GM18505 (cell line): Measurements from ENCODE around the gene USH1G.
"Not testable (repeated sequence)": the region's sequence is repeated elsewhere in the genome, so short reads cannot be mapped to it uniquely, and the experiment has no call there.

ENCODE experiments used
- ATAC-seq: cut with Tn5 transposase; IDR thresholded peaks from one replicate; pipeline ENCODE4 v1.9.1; 2021; ENCODE audit not compliant: unreplicated experiment
- POLR2A ChIP-seq: IDR thresholded peaks from 4 replicates; pipeline ENCODE4 v1.6.1; 2011; ENCODE audit warnings: borderline replicate concordance; ENCODE audit not compliant: insufficient read depth, insufficient read length; ENCODE audit errors: extremely low read depth

Gene USH1G

DNA sequence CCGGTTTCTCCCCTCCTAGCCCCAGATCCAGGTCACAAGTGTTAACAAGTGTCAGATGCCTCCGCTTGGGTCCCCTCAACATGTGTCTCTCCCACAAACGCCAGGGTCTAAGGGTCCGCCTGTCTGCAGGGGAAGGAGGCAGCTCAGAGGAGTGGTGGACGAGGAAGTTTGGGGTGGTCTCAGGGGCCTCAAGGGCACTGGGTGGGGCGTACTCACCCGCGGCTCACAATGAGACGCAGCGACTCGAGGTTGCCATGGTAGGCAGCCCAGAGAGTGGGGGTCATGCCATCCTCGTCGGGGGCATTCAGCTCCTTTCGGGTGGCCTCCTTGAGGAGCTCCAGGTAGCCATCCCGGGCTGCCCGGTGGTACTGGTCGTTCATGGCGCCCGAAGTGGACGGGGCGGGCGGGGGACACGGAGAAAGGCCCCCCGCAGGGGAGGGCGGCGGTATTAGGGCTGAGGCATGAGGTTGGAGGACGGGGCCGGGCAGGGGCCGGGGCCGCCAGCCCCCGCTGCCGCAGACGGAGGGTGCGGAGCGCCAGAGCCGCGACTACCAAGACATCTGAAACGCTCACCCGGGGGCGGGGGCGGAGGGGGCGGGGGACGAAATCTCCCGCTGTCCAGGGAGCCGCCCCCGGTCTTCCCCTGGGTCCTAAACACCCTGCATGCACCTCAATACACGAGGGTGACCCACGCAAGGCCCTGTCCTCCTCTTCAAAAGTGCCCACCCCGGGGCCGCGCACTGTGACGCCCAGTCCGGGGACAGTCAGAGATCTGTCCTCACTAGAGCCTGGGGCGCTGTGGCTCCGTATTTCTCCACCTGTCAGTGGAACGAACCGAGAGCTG is at the start of gene USH1G:
Gene USH1G (minus strand): TSS at position 562 of the 844 bp plus-strand sequence. CDS start 182 bp downstream, at position 380.
- ATAC-seq = no peak
- TF ChIP-seq POLR2A = no peak

DNA sequence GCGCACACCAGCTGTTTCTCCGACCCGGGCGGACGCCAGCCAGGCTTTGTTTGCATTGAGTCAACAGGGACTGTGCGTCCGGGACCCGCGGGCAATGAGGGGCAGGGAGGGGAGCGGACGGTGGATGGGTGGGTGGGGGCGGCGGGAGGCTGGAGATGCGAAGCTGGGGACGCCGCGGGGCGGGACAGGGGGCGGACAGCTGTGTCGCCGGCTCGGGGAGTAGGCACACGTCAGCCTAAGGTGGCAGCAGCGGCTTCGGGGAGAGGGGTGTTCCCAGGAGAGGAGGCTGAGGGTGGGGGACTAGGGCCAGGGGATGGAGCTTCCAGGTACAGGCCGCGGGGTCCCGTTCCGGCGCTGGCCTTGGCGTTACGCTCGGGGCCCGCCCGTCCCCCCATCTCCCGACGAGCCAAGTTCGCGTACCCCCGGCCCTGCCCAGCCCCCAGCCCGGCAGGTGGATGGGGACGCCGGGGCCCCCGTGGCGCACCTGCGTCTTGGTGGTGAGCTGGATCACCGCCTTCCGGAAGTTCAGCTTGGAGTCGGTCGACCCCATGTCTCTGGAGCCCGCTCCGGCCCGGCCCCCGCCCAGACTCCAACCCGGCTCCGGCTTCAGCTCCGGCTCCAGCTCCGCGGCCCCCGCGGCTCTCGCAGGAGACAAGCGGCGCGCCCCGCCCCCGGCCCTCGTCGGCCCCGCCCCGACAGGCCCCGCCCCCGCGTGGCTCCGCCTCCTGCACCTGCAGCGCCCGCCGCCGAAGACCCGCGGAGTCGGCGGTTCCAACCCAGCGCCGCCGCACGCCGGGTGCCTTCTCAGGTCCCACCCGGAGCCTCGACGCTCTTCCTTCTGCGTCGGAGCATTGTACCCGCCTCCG is 49.3 kb upstream of the USH1G start, which contains the start of gene HID1:
Gene HID1 (minus strand): TSS at position 653 of the 866 bp plus-strand sequence. CDS start 103 bp downstream, at position 550.
- TF ChIP-seq POLR2A = no peak
- ATAC-seq = no peak

DNA sequence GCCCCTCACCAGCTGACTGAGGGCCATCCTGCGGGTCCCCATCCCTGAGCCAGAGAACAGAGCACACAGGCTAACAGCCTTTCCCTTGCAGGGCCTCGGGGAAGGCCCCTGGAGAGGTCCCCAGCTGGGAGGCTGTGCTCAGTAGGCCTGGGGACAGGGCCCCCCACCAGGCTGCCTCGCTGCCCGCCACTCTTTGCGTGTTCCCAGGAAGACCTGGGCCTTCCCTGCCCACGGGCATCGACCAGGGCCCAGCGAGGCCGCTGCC is 48.7 kb upstream of the USH1G start:
- ATAC-seq = no peak
- no peak for TF ChIP-seq POLR2A

DNA sequence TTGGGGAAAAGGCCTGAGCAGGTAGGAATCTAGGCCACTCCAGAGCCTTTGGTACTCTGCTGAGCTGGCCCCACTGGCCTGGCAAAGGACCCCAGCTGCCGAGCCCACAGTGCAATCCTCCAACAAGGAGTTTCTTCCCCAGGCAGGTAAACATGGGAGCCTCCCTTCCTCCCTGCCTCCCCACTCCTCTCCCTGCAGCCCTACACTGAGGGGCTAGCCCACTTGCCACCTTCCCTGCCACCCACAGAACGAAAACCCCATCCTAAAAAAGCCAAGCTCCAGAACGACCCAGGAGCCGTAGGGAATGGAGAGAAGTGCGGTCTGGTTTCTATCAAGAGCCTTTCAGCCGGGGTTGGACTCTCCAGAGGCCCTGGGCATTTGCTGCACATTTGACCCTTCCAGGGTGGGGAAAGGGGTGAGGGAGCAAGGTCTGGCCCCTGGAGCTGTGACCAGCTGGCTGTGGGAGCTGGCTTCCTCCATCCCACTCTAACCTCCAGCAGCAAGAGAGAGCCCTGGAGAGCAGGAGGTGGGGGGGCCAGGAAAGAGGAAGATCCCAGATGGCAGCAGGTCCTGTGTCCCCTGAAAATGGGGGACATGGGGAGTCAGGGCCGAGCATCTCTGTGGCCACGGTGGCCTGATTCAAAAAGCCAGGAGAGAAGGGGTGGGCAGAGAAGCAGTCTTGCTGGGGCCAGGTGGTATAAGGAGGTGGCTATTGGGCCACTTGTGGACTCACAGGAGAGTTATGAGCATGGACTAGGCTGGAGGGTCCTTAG is 48.2 kb upstream of the USH1G start:
- TF ChIP-seq POLR2A = no peak
- ATAC-seq = no peak

DNA sequence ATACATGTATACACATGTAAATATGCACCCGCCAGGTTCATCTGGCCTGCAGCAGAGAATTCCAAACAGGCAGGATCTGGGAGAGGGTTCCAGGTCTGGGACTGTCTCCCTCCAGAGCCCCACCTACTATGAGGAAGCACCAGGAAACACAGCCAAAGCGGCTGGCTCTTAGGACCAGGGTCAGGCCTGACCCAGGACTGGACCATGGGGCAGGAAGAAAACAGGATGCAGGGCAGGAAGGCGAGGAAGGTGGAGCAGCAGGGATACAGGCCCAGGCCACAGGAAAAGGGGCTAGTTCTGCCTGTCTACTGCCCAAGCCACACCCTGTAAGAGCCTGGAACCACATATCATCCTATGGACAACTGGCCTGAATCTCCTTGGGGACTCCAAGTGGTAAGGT is 47.3 kb upstream of the USH1G start:
- no peak for TF ChIP-seq POLR2A
- no peak for ATAC-seq

DNA sequence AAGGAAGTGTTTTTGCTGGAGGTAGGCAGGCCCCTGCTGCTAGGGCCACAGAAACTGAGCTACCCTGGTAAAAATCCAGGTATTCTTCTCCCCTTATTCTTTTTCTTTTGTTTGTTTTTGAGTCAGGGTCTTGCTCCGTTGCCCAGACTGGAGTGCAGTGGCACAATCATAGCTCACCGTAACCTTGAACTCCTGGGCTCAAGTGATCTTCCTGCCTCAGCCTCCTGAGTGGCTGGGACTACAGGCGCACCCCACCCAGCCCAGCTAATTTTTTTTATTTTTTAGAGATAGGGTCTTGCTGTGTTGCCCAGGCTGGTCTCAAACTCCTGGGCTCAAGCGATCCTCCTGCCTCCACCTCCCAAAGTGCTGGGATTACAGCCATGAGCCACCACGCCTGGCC is 46.4 kb upstream of the USH1G start:
- ATAC-seq = not testable (repeated sequence)

DNA sequence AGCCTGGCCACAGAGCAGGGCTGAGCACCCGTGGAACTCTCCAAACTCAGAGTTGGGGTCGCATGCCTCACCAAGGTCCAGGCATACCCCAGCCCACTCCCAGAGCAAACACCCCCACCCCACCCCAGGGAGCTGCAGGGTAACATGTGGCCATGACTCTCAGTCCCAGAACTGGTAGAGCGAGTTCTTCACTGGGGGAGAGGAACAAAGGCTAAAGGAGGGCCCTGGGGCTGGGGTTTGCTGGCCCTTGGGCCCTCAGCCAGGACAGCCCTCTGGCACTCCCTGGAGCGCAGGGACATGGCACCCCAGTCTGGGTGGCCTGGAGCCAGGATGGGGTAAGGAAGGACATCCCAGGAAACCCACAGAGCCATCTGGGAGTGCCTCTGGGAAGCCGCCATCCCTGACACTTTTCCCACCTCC is 45.3 kb upstream of the USH1G start:
- no peak for ATAC-seq
- TF ChIP-seq POLR2A = no peak

DNA sequence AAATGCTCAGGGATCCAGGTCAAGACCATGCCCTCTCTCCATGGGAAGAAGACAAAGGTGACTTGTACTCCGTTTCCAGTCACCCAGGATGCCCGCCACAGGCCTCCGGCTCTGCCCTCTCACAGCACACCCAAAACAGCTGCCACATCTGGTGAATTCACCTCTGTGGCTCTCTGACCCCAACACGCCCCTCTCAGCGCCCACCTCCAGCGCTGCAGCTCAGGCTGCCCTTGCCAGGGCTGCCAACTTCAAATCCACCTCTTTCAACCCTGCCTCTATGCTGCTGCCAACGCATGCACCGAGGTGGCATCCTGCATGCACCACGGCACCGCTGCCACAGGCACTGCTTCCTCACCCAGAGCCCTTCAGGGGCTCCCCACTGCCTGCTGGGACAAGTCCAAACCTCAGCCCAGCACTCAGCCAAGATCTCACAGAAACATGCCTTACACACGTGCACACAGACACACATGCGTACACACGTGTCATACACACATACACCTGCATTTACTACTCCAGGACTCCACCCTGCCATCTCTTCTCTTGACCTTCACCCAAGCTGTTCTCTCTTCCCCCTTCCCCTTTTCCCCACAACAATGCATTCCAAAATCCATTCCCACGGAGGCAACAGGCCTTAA is 42.0 kb upstream of the USH1G start:
- TF ChIP-seq POLR2A = no peak
- ATAC-seq = no peak

DNA sequence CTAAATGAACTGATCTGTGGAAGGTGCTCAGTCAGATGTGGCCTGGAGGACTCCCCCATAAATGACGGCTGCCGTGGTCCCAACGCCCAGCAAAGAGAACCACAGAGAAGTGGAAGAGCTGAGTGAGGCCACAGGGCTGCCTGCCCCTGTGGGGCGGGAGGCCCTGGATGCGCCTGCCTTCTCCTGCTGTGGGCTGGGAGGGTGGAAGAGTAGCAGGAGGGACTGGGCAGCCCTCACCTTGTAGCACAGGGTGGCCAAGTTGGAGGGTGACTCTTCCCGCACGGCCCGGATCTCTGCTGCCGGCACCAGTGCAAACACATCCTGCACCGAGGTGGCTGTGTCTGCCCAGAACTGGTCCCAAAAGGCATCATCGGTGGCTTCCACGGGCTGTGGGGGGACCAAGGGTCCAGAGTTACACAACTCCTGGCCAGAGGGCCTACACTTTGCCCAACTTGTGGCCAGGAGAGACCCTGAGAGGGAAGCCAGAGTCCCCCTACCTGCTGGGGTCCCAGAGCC is 41.2 kb upstream of the USH1G start:
- no peak for ATAC-seq
- TF ChIP-seq POLR2A = no peak

DNA sequence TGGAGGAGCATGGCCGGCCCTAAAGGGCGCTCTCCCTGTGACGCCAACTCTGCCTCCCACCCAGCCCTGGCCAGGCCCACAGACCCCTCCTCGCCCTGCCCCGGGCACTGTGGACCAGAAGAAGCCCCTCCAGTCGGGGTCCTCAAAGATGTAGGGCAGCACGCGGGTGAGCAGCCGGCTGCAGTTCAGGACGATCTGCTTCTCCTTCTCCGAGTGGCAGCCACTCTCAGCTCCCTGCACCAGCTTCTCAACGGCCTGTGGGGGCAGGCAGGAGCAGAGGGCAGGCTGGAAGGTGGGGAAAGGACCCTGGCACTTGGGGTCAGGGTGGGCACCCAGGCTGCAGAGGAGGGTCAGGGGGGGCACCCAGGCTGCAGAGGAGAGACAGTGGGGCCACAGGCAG is 40.6 kb upstream of the USH1G start:
- no peak for ATAC-seq
- no peak for TF ChIP-seq POLR2A

DNA sequence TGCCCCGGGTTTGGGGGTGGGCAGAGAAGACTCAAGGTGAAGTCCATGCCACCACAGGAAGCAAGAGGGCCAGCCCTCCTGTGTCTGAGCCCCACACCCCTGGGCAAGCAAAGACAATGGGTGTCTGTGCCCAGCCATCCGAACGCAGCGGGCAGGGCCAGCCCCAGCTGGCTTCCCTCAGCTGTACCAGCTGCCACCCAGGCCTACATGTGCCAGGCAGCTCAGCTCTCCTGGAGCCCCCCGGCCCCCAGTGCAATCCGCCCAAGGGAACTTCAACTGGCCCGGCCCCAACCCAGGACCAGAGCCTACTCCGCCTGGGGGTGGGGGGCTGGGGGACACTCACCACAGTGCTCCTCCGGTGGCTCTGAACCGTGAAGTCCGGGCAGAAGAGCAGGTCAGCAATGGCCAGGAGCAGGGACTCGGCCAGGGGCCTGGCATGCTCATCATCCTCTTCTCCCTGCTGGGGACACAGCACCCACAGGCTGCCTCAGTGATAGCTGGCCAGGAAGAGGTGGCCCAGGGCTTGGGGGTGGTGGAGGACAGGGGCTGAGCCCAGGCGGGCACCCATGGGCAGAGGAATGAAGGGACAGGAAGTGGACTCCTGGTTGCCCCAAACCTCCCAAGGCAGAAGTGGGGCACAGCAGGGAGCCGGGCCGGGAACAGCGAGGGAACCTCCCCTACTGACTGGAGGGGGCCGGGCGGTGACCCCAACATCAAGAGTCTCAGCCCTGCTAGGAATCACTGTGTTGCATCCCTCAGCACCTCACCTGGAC is 39.8 kb upstream of the USH1G start:
- no peak for TF ChIP-seq POLR2A
- no peak for ATAC-seq

DNA sequence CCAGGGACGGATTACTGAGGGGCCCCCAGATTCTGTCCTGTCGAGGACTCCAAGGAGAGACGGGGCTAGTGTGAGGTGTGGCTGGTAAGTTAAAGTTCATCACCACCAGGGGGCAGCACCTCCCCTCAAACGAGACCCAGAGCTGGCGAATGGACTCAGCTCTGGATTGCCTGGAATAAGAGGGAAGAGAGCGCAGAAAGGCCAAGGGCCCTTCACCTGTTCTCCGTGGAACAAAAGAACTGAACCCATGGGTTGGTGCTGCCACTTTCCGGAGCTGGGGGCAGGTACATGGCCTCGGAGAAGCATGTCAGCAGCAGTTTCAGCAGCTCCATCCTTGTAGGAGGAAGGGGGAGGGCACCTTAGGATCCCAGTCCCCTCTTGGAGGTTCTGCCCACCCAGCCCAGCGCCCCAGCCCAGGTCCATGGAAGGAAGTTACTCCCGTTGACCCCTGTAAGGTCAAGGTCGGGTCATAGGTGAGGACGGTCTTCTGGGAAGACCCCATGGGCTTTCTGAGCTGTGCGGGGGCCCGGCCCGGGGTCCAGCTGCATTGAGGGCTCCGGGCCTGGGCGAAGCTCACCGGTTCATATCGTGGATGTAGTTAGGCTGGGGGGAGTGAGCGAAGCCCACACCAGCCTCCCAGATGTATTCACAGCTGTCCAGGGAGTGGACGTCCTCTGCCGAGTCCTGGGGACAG is 38.7 kb upstream of the USH1G start:
- no peak for ATAC-seq

More for the DNA sequence above, 38.7 kb upstream of the USH1G start:
- TF ChIP-seq POLR2A = no peak
